Esophagus squamous epithelium (tissue), 4 donors: Measurements from ENCODE around the gene FNDC11.

Experiments used
- CTCF ChIP-seq, 6 experiments: fragments of 450-650 bp in 4 of 6; fragments of 200-600 bp in 2 of 6; sonication (generic) in 2 of 6; IDR thresholded peaks; one replicate each; pipeline ENCODE4 v1.5.1; 2016 to 2019; ENCODE audit warnings: antibody characterized with exemption in 6 of 6, mild to moderate bottlenecking in 4 of 6, moderate library complexity in 4 of 6
- POLR2A ChIP-seq, 4 donors: fragments of 450-650 bp; IDR thresholded peaks; one replicate each; pipeline ENCODE4 v1.6.1; 2017; ENCODE audit warnings: antibody characterized with exemption in 4 of 4, mild to moderate bottlenecking in 4 of 4, moderate library complexity in 3 of 4

GRCh38 chr20:63558804-63559484, 5.0 kb downstream of the FNDC11 start:
- TF ChIP-seq CTCF (IDR thresholded peaks at IDR 0.05) (no peak), POLR2A (IDR thresholded peaks at IDR 0.05) (no peak)
